Peyer's patch (tissue), 4 donors: Measurements from ENCODE around the gene KCND2. TPM values are rescaled to one million over a fixed set of nuclear protein-coding genes. Genes with fewer than 3 reads are reported as not detected.

Experiments
- DNase-seq, 3 donors: peaks; one replicate each; pipeline ENCODE4 v3.0.0-alpha.2; 2017 to 2019
- H3K27ac ChIP-seq, 4 donors: fragments of 200-600 bp; sonication (generic); one replicate each; pipeline ENCODE4 v1.5.1; 2016 to 2019
- H3K27me3 ChIP-seq, 2 donors: fragments of 200-600 bp; sonication (generic); one replicate each; pipeline ENCODE4 v1.5.1; 2019
- H3K36me3 ChIP-seq, 3 donors: fragments of 200-600 bp; sonication (generic); one replicate each; pipeline ENCODE4 v1.5.1; 2016 to 2019
- H3K4me1 ChIP-seq, 4 donors: fragments of 200-600 bp; sonication (generic); one replicate each; pipeline ENCODE4 v1.5.1; 2016 to 2019
- H3K4me3 ChIP-seq, 4 donors: fragments of 200-600 bp; sonication (generic); 1 replicate in 3 of 4; 2 replicates in 1 of 4; pipeline ENCODE4 v1.5.1; 2016 to 2019; ENCODE audit warnings: mild to moderate bottlenecking in 1 of 4
- H3K9me3 ChIP-seq, 4 donors: fragments of 200-600 bp; sonication (generic); one replicate each; pipeline ENCODE4 v1.5.1; 2016 to 2019; ENCODE audit warnings: mild to moderate bottlenecking in 1 of 4
- POLR2A ChIP-seq, 2 donors: fragments of 450-650 bp; IDR thresholded peaks; one replicate each; pipeline ENCODE4 v1.5.1; 2017; ENCODE audit warnings: antibody characterized with exemption in 2 of 2, mild to moderate bottlenecking in 2 of 2, moderate library complexity in 2 of 2
- total RNA-seq, 4 donors: library from RNA; depleted of rRNA; stranded (reverse); fragments of >200 nt; gene quantifications; one replicate each; pipeline ENCODE4 v1.1.0, GENCODE V29; 2016
- TF ChIP-seq, protein P1 (sequence below), 6 experiments: fragments of 450-650 bp in 4 of 6; fragments of 200-600 bp in 2 of 6; sonication (generic) in 1 of 6; IDR thresholded peaks; one replicate each; pipeline ENCODE4 v1.5.1; 2017 to 2019; ENCODE audit warnings: antibody characterized with exemption in 6 of 6, mild to moderate bottlenecking in 3 of 6, moderate library complexity in 1 of 6

The KCND2 gene
- total RNA-seq, 4 donors from 2014 or later: 0.54 TPM; not detected in 3

DNA sequence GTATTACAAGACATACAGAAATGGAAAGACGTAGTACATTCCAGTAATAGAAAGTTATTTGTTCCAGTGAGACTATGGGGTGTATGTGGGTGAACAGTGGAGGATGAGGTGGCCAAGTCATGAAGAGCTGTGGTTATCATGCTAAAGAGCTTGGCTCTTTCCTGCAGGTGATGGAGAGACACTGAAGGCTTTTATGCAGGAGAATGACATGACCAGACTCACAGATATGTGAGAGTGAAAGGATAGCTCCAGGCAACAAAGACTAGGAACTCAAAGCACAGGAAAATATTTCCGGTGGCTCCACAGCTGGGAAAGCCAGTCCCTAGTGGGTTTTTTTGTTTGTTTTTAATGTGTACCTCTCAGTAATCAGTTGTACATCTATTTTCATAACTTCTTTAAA is 451.5 kb downstream of the KCND2 start:
- no peaks in the 10 kb centered on the region for H3K9me3 ChIP-seq
- H3K4me3 ChIP-seq: no peak overlapping the region
- no peak for TF ChIP-seq POLR2A (IDR thresholded peaks at IDR 0.05)
- TF ChIP-seq, protein P1, sequence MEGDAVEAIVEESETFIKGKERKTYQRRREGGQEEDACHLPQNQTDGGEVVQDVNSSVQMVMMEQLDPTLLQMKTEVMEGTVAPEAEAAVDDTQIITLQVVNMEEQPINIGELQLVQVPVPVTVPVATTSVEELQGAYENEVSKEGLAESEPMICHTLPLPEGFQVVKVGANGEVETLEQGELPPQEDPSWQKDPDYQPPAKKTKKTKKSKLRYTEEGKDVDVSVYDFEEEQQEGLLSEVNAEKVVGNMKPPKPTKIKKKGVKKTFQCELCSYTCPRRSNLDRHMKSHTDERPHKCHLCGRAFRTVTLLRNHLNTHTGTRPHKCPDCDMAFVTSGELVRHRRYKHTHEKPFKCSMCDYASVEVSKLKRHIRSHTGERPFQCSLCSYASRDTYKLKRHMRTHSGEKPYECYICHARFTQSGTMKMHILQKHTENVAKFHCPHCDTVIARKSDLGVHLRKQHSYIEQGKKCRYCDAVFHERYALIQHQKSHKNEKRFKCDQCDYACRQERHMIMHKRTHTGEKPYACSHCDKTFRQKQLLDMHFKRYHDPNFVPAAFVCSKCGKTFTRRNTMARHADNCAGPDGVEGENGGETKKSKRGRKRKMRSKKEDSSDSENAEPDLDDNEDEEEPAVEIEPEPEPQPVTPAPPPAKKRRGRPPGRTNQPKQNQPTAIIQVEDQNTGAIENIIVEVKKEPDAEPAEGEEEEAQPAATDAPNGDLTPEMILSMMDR (IDR thresholded peaks at IDR 0.05): no peak
- DNase-seq: no peak
- peaks cover 0 to 3% of the 10 kb centered on the region in 2 donors for H3K27me3 ChIP-seq
- H3K27ac ChIP-seq: no peak overlapping the region
- H3K36me3 ChIP-seq: no peaks in the 10 kb centered on the region
- no peaks in the 10 kb centered on the region for H3K4me1 ChIP-seq

DNA sequence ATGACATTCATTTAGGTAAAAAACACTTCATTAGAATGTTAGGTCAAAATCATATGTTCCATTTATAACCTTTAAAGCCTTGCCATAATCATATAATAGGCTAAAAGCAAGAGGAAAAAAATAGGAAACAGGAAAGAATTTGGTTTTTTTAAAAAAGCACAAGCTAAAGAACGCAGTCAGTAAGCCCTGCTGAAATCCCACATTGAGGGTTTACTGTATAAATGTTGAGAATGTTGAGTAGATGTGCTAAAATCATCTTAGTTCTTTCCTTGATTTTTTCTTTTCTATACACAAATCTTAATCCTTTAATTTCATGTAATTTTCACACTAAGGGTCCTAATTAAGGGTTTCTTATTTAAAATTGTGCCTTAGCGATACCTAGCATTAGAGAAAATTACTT is 452.0 kb downstream of the KCND2 start:
- Histone ChIP-seq H3K4me3 (no peak overlapping the region), H3K36me3 (no peaks in the 10 kb centered on the region)

DNA sequence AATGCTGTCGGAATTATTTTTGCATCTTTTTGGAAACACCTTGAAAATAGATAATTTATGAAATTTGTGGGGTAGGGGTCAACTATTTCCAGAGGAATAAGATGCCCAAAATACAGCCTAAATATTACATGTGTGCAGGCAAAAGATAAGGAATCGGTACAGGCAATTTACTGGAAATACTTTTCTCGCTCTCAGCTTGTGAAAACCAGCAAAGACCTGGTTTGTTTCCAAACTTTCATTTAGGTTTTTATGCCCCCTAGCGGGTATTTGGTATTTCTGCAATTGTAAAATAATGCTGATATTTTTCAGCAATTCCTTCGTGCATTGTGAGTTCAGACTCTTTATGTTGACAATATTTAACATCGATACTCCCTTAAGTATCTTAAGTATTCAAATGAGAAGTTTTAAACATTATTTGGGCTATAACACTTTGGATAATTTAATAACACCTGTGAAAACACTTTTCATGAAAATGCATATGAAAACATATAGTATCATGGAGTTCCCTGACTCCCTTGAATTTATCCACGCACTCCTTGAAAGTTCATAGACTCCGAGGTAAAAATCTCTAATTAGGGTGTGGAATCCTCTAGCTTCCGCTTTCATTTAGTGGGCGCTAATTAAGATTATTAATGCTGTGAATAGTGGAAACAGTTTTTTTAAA is 452.5 kb downstream of the KCND2 start:
- no peak overlapping the region for H3K4me3 ChIP-seq
- H3K27ac ChIP-seq: no peak overlapping the region
- H3K27me3 ChIP-seq: peaks cover 0 to 3% of the 10 kb centered on the region in 2 donors
- TF ChIP-seq, protein P1 (IDR thresholded peaks at IDR 0.05): peak in 5 of 6 experiments; percentile 36 to 48 (median 44)
- TF ChIP-seq POLR2A (IDR thresholded peaks at IDR 0.05): no peak
- no peaks in the 10 kb centered on the region for H3K4me1 ChIP-seq
- H3K36me3 ChIP-seq: no peaks in the 10 kb centered on the region
- H3K9me3 ChIP-seq: no peaks in the 10 kb centered on the region
- no peak for DNase-seq

More for the DNA sequence above, 452.0 kb downstream of the KCND2 start:
- H3K27ac ChIP-seq: no peak overlapping the region
- H3K9me3 ChIP-seq: no peaks in the 10 kb centered on the region
- no peak for TF ChIP-seq POLR2A (IDR thresholded peaks at IDR 0.05)
- TF ChIP-seq, protein P1 (IDR thresholded peaks at IDR 0.05): no peak
- H3K27me3 ChIP-seq: peaks cover 0 to 3% of the 10 kb centered on the region in 2 donors
- H3K4me1 ChIP-seq: no peaks in the 10 kb centered on the region
- no peak for DNase-seq

DNA sequence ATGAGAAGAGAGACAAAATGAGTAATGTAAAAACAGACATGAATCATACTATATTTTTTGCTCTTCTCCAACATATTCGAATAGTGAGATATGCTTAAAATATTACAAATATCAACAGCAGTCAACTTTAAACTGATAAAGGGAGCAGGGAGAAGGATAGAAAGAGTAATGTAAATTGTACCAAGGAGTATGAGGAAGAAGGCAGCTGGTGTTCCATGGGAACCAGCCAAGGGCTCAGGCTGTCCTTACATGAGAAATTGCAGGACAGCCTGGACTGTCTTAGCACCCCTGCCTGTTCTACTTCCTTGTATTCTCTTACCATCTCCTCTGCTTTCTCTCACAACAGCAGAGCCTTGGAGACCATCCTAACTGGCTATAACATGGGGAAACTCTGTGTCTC is 456.3 kb downstream of the KCND2 start:
- no peak for DNase-seq
- Histone ChIP-seq H3K27ac (no peak overlapping the region), H3K36me3 (no peaks in the 10 kb centered on the region), H3K27me3 (peaks cover 0 to 3% of the 10 kb centered on the region in 2 donors), H3K9me3 (no peaks in the 10 kb centered on the region), H3K4me1 (no peaks in the 10 kb centered on the region), H3K4me3 (no peak overlapping the region)
- TF ChIP-seq, protein P1 (IDR thresholded peaks at IDR 0.05): no peak

DNA sequence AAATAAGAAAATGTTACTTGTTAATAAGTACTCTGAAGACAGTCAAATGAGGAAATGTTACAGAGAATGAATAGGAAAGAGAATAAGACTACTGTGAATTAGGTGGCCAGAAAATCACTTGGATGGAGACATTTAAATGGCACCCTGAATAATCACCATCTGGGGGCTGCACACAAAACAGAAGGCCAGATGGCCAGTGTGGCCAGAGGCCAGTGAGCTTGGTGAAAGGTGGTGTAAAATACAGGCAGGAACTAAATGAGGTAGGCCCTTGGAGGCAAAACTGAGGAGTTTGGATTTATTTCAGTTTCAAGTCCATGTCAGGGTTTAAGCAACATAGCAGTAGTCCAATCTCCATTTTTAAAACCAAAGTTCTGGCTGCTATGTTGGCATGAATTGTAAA is 458.3 kb downstream of the KCND2 start:
- TF ChIP-seq, protein P1 (IDR thresholded peaks at IDR 0.05): no peak
- TF ChIP-seq POLR2A (IDR thresholded peaks at IDR 0.05): no peak
- Histone ChIP-seq H3K4me3 (no peak overlapping the region), H3K27me3 (peaks cover 0 to 3% of the 10 kb centered on the region in 2 donors), H3K36me3 (no peaks in the 10 kb centered on the region), H3K4me1 (no peaks in the 10 kb centered on the region), H3K27ac (no peak overlapping the region), H3K9me3 (no peaks in the 10 kb centered on the region)
- DNase-seq: no peak
